Measurements from ENCODE around the gene STRBP. TPM values are rescaled to one million over a fixed set of nuclear protein-coding genes. Genes with fewer than 3 reads are reported as not detected.

The STRBP gene
- polyA plus RNA-seq, 4 donors, result 44.7 to 52.3 (median 50.0) TPM

GRCh38 chr9:123105490-123105889, 162.9 kb downstream of the STRBP start:
- DNase-seq (ENCODE audit: low read depth in 4 of 4, low spot score in 3 of 4), result no peak

- no peak for DNase-seq (ENCODE audit: low read depth in 4 of 4, low spot score in 3 of 4)
Measured at GRCh38 chr9:123104807-123105206, 163.6 kb downstream of the STRBP start.

- DNase-seq (ENCODE audit: low read depth in 4 of 4, low spot score in 3 of 4), result no peak
Measured at GRCh38 chr9:123102375-123103113, 165.8 kb downstream of the STRBP start.

- no peak for DNase-seq (ENCODE audit: low read depth in 4 of 4, low spot score in 3 of 4)
Measured at GRCh38 chr9:123099548-123099947, 168.8 kb downstream of the STRBP start.

- no peak for DNase-seq (ENCODE audit: low read depth in 4 of 4, low spot score in 3 of 4)
Measured at GRCh38 chr9:123099042-123099441, 169.3 kb downstream of the STRBP start.

- DNase-seq (ENCODE audit: low read depth in 4 of 4, low spot score in 3 of 4), result no peak
Measured at GRCh38 chr9:123098096-123098459, 170.3 kb downstream of the STRBP start.

GRCh38 chr9:123097430-123098095, 170.8 kb downstream of the STRBP start:
- DNase-seq (ENCODE audit: low read depth in 4 of 4, low spot score in 3 of 4), result no peak

- DNase-seq (ENCODE audit: low read depth in 4 of 4, low spot score in 3 of 4), result no peak
Measured at GRCh38 chr9:123096987-123097386, 171.4 kb downstream of the STRBP start.

- DNase-seq (ENCODE audit: low read depth in 4 of 4, low spot score in 3 of 4), result no peak
Measured at GRCh38 chr9:123093141-123093540, 175.2 kb downstream of the STRBP start.

GRCh38 chr9:123091459-123091858, 176.9 kb downstream of the STRBP start:
- DNase-seq (ENCODE audit: low read depth in 4 of 4, low spot score in 3 of 4), result no peak

GRCh38 chr9:123090956-123091355, 177.4 kb downstream of the STRBP start:
- no peak for DNase-seq (ENCODE audit: low read depth in 4 of 4, low spot score in 3 of 4)

- no peak for DNase-seq (ENCODE audit: low read depth in 4 of 4, low spot score in 3 of 4)
Measured at GRCh38 chr9:123090198-123090896, 178.0 kb downstream of the STRBP start.

- no peak for DNase-seq (ENCODE audit: low read depth in 4 of 4, low spot score in 3 of 4)
Measured at GRCh38 chr9:123089790-123090189, 178.6 kb downstream of the STRBP start.

- DNase-seq (ENCODE audit: low read depth in 4 of 4, low spot score in 3 of 4), result no peak
Measured at GRCh38 chr9:123089040-123089439, 179.3 kb downstream of the STRBP start.

- DNase-seq (ENCODE audit: low read depth in 4 of 4, low spot score in 3 of 4), result no peak
Measured at GRCh38 chr9:123087359-123087888, 181.0 kb downstream of the STRBP start.

- DNase-seq (ENCODE audit: low read depth in 4 of 4, low spot score in 3 of 4), result no peak
Measured at GRCh38 chr9:123085916-123086315, 182.5 kb downstream of the STRBP start.

- no peak for DNase-seq (ENCODE audit: low read depth in 4 of 4, low spot score in 3 of 4)
Measured at GRCh38 chr9:123084256-123084655, 184.1 kb downstream of the STRBP start.

- DNase-seq (ENCODE audit: low read depth in 4 of 4, low spot score in 3 of 4), result no peak
Measured at GRCh38 chr9:123083680-123084079, 184.7 kb downstream of the STRBP start.

- DNase-seq (ENCODE audit: low read depth in 4 of 4, low spot score in 3 of 4), result peak in 3 of 4 donors; percentile 20 to 30 (median 22)
Measured at GRCh38 chr9:123081824-123082223, 186.6 kb downstream of the STRBP start.

GRCh38 chr9:123080444-123080843, 187.9 kb downstream of the STRBP start:
- DNase-seq (ENCODE audit: low read depth in 4 of 4, low spot score in 3 of 4), result no peak

- no peak for DNase-seq (ENCODE audit: low read depth in 4 of 4, low spot score in 3 of 4)
Measured at GRCh38 chr9:123074628-123075027, 193.8 kb downstream of the STRBP start.
